ENCODE results near the gene MUC2.

MUC2 gene

GRCh38 chr11:1073261-1073724 is 1.4 kb upstream of the MUC2 start:
- no peak for DNase-seq

- no peak for DNase-seq
Measured at GRCh38 chr11:1073851-1074243, 827 bp upstream of the MUC2 start.

DNA sequence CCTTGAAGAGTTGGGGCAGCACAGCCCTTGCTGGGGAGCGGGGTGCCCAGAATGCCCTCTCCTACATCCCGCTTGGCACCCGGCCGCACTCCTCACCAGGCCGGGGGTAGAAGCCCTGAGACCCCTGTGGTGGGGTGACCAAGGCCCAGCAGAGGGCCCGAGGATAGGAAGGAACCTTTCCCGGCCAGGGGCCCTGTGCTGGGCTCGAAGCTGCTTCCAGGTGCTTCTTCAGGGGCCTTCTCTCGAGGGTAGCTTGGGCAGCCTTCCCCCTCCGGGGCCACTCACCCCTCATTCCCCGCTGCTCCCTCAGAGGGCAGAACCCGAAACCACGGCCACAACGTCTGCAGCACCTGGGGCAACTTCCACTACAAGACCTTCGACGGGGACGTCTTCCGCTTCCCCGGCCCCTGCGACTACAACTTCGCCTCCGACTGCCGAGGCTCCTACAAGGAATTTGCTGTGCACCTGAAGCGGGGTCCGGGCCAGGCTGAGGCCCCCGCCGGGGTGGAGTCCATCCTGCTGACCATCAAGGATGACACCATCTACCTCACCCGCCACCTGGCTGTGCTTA is 752 bp downstream of the MUC2 start:
- DNase-seq, result no peak

GRCh38 chr11:1076061-1076665 is 1.5 kb downstream of the MUC2 start:
- DNase-seq, result no peak

DNA sequence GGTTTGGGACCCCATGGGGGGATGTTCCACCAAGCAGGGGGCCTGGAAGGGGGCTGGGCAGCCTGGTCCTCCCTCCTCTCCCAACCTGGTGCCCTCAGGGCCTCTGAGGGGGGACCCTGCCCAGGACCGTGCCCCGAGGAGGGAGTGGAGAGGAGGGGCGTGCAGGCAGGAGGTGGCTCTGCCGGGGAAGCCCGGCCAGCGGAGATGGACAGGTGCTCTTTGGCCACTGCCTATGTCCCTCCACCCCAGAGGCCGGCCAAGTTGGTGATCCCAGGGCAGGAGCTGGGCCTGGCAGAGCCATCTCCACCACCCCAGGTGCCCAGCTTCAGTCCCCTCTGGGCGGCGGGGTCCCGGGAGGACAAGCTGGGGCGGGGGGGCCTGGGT is 2.4 kb downstream of the MUC2 start:
- no peak for DNase-seq

- no peak for DNase-seq
Measured at GRCh38 chr11:1077417-1078119, 2.9 kb downstream of the MUC2 start.

DNA sequence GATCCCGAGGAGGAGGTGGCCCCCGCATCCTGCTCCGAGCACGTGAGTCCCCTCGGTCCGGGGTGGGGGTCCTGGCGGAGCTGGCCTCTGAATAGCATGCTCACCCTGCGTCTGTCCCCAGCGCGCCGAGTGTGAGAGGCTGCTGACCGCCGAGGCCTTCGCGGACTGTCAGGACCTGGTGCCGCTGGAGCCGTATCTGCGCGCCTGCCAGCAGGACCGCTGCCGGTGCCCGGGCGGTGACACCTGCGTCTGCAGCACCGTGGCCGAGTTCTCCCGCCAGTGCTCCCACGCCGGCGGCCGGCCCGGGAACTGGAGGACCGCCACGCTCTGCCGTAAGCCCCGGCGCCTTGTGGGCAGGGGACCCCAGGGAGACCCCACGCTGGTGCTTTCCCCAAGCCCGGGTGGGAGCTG is 3.5 kb downstream of the MUC2 start:
- DNase-seq, result no peak

DNA sequence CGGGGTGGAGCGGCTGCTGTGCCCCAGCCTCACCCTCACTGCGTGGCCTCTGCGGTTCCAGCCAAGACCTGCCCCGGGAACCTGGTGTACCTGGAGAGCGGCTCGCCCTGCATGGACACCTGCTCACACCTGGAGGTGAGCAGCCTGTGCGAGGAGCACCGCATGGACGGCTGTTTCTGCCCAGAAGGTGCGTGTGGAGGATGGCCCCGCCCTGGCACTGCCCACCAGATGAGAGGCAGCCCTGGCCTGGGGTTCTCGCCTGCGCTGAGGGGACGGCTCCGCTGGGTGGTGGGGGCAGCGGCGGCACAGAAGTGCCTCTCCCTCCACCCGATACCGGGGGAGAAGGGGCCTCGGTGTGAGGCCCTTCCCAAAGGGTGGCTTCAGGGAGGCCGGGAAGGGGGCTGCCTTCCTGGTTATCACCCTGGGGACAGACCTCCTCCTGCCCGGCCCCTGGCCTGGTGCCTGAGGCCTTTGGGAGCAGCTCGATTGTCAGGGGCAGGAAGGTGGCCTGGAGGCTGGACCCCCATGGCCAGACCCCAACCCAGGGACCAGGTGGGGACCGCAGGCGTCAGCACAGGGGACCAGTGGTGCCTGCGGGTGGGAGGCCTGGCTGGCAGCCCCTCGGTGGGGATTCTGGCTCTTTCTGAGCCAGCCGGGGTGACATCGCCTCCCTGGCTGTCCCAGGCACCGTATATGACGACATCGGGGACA is 7.1 kb downstream of the MUC2 start:
- DNase-seq, result no peak

- no peak for DNase-seq
Measured at GRCh38 chr11:1082346-1082727, 7.7 kb downstream of the MUC2 start.

- no peak for DNase-seq
Measured at GRCh38 chr11:1082728-1083620, 8.3 kb downstream of the MUC2 start.

DNA sequence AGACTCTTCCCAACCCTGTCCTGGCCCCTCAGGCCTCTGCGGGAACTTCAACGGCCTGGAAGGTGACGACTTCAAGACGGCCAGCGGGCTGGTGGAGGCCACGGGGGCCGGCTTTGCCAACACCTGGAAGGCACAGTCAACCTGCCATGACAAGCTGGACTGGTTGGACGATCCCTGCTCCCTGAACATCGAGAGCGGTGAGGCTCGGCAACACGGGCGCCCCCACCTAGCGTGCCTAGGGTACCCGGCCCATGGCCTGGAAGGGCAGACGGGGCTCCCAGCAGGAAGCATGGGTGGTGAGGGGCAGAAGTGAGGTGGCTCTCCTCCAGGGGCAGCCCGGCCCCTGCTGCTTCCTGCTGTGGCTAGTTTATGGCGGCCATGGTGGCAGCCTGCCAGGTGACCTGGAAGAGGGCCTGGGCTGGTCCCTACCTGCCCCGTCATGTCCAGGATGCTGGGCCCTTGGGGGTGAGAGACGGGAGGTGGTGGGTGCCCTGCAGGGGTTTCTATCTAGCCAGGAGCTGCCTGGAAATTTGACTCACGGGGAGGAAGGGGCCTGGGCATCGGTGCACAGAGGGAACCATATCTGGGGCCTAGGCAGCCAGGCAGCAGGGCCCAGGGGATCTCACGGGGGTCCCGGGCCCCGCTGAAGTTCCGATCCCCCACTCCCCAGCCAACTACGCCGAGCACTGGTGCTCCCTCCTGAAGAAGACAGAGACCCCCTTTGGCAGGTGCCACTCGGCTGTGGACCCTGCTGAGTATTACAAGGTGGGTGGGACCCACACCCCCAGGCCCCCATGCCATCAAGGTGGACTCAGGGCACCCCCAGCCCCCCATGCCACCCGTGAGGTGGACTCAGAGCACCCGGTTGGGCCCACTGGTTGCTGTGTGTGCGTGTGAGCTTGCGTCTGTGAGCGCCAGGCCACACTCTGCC is 9.2 kb downstream of the MUC2 start:
- no peak for DNase-seq

DNA sequence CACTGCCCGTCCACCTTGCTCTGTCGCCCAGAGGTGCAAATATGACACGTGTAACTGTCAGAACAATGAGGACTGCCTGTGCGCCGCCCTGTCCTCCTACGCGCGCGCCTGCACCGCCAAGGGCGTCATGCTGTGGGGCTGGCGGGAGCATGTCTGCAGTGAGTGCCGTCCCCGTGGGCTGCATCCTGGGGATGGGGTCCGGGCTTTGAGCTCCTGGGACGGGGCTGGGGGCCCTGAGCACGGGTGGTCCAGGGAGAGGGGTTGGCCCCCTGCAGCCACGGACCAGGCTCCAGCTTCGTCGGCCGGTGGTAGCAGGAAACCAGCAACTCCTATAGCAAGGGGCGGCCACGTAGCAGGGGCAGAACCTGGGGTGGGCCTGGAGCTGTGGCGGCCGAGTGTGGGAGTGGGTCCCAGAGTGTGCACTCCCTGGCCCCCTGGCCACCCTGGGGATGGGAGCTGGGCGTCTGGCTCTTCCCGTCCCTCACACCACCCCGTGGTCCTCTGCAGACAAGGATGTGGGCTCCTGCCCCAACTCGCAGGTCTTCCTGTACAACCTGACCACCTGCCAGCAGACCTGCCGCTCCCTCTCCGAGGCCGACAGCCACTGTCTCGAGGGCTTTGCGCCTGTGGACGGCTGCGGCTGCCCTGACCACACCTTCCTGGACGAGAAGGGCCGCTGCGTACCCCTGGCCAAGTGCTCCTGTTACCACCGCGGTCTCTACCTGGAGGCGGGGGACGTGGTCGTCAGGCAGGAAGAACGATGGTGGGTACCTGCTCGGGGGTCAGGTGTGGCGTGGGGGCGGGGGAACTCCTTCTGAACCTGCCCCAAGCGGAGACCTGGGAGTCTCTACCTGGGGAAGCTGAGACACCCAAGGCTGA is 10.1 kb downstream of the MUC2 start:
- DNase-seq, result no peak

GRCh38 chr11:1085440-1086170 is 10.9 kb downstream of the MUC2 start:
- DNase-seq, result no peak

DNA sequence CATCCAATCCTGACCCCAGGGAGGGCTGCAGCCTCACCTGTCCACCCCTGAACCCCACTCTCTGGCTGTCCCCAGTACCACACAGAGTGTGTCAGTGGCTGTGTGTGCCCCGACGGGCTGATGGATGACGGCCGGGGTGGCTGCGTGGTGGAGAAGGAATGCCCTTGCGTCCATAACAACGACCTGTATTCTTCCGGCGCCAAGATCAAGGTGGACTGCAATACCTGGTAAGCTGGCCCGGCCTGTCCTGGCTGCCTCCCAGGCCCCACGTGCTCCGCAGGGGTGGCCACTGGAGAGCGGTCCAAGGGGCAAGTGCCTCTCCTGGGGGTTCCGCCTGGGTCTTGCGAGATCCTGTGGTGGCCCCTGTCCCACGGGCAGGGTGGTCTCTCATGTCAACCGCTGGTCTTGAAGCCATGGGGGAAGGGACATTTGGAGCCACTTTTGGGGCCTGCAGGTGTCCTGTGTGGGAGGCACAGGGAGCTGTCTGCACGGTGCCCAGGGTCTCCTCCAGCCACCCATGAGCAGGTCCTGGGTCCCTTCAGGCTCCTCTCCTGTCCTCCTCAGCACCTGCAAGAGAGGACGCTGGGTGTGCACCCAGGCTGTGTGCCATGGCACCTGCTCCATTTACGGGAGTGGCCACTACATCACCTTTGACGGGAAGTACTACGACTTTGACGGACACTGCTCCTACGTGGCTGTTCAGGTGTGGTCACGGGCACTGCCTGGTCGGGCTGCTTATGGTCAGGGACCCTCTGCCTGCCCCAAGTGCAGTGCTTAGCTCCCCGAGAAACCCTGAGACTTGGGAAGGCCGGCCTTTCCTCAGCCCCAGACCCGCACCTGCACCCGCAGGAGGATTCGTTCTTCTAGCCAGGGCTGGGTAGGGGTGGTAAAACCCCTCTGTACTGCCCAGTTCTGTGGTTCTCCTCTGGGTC is 11.8 kb downstream of the MUC2 start:
- no peak for DNase-seq

DNA sequence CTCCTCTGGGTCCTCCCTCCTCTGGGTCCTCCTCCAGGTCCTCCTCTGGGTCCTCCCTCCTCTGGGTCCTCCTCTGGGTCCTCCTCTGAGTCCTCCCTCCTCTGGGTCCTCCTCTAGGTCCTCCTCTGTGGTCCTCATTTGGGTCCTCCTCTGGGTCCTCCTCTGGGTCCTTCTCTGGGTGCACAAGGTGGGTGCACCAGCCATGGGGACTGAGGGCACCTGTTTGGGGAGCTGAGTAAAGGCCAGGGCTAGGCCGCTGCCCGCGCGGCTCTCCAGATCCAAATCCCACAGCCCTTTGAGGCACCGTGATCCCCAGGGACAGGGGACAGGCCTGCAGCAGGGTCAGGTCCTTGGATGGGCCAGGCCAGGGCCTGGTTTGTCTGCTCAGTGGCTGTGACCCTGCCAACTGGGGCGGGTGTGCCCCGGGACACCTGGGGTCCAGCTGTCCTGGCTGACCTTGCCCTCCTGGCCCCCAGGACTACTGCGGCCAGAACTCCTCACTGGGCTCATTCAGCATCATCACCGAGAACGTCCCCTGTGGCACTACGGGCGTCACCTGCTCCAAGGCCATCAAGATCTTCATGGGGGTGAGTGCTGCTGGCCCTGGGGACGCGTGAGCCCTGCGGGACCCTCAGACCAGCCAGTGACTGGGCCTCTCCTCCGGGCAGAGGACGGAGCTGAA is 12.7 kb downstream of the MUC2 start:
- no peak for DNase-seq

GRCh38 chr11:1087961-1088926 is 13.6 kb downstream of the MUC2 start:
- DNase-seq, result no peak

Measured in GDM1 (cell line).